DOHH2 (cell line): ENCODE results near the gene PAPPA2.

Experiments
- H3F3A ChIP-seq: fragments of 200-600 bp; sonication (generic), shearing (Covaris generic); 2 replicates; pipeline ENCODE4 v1.6.0; 2016; ENCODE audit warnings: antibody characterized with exemption, mild to moderate bottlenecking; ENCODE audit not compliant: control insufficient read depth, insufficient read depth
- H3K27ac ChIP-seq: fragments of 200-600 bp; sonication (generic); 2 replicates; pipeline ENCODE4 v1.5.1; 2014; ENCODE audit warnings: low read depth, mild to moderate bottlenecking, low read length, moderate library complexity
- H3K27me3 ChIP-seq: fragments of 200-600 bp; sonication (generic); 2 replicates; pipeline ENCODE4 v1.6.1; 2014; ENCODE audit warnings: mild to moderate bottlenecking, low read length, mixed read lengths; ENCODE audit not compliant: control insufficient read depth
- H3K36me3 ChIP-seq: fragments of 200-600 bp; sonication (generic); 2 replicates; pipeline ENCODE4 v1.6.1; 2014; ENCODE audit warnings: mild to moderate bottlenecking, low read length, moderate library complexity, mixed read lengths; ENCODE audit not compliant: control insufficient read depth
- H3K4me1 ChIP-seq: fragments of 200-600 bp; sonication (generic); 2 replicates; pipeline ENCODE4 v1.6.1; 2014; ENCODE audit warnings: mild to moderate bottlenecking, low read length, mixed read lengths; ENCODE audit not compliant: control insufficient read depth
- H3K4me2 ChIP-seq: fragments of 200-600 bp; sonication (generic); 2 replicates; pipeline ENCODE4 v1.6.0; 2014; ENCODE audit warnings: mild to moderate bottlenecking, low read length, moderate library complexity
- H3K4me3 ChIP-seq: fragments of 200-600 bp; sonication (generic); 2 replicates; pipeline ENCODE4 v1.5.1; 2014; ENCODE audit warnings: mild to moderate bottlenecking, low read length, mixed read lengths
- H3K79me2 ChIP-seq: fragments of 200-600 bp; sonication (generic); 2 replicates; pipeline ENCODE4 v1.6.1; 2014; ENCODE audit warnings: mild to moderate bottlenecking, low read length, mixed read lengths; ENCODE audit not compliant: control insufficient read depth
- H3K9me2 ChIP-seq: fragments of 200-600 bp; sonication (generic); replicated peaks from 2 replicates; pipeline ENCODE4 v1.6.1; 2014; ENCODE audit warnings: mild to moderate bottlenecking, low read length, mixed read lengths; ENCODE audit not compliant: control insufficient read depth
- H3K9me3 ChIP-seq: fragments of 200-600 bp; sonication (generic); 2 replicates; pipeline ENCODE4 v1.6.1; 2014; ENCODE audit warnings: antibody characterized with exemption, low read length, mixed read lengths; ENCODE audit not compliant: control insufficient read depth, insufficient read depth
- H4K20me1 ChIP-seq: fragments of 200-600 bp; sonication (generic); 2 replicates; pipeline ENCODE4 v1.6.0; 2014; ENCODE audit warnings: low read depth, mild to moderate bottlenecking, antibody characterized with exemption, low read length, moderate library complexity; ENCODE audit not compliant: control insufficient read depth, insufficient read depth
- EZH2phosphoT487 ChIP-seq: fragments of 200-600 bp; sonication (generic); IDR thresholded peaks from 2 replicates; pipeline ENCODE4 v1.6.1; 2017; ENCODE audit warnings: borderline replicate concordance, mild to moderate bottlenecking, antibody characterized with exemption, low read length, moderate library complexity, mixed read lengths
- TF ChIP-seq, protein P1 (sequence below): fragments of 200-600 bp; sonication (generic); IDR thresholded peaks from one replicate; pipeline ENCODE4 v1.5.1; 2014; ENCODE audit warnings: antibody characterized with exemption, mild to moderate bottlenecking, low read depth, low read length; ENCODE audit not compliant: poor library complexity, severe bottlenecking

PAPPA2 gene

DNA sequence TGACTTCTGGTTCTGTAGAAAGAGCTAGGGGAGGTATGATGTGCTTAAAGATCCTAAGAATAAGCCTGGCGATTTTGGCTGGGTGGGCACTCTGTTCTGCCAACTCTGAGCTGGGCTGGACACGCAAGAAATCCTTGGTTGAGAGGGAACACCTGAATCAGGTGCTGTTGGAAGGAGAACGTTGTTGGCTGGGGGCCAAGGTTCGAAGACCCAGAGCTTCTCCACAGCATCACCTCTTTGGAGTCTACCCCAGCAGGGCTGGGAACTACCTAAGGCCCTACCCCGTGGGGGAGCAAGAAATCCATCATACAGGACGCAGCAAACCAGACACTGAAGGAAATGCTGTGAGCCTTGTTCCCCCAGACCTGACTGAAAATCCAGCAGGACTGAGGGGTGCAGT lies 93.3 kb downstream of the PAPPA2 start:
- no peak overlapping the region for H3K4me3 ChIP-seq
- no peaks in the 10 kb centered on the region for H3K9me2 ChIP-seq
- no peaks in the 10 kb centered on the region for H3K9me3 ChIP-seq
- H4K20me1 ChIP-seq = no peaks in the 10 kb centered on the region
- no peak overlapping the region for H3K4me2 ChIP-seq
- H3K36me3 ChIP-seq = no peaks in the 10 kb centered on the region
- H3F3A ChIP-seq = no peaks in the 10 kb centered on the region
- no peak overlapping the region for H3K27ac ChIP-seq
- H3K4me1 ChIP-seq = no peaks in the 10 kb centered on the region
- peaks cover 11% of the 10 kb centered on the region for H3K27me3 ChIP-seq
- no peaks in the 10 kb centered on the region for H3K79me2 ChIP-seq
- TF ChIP-seq, protein P1, sequence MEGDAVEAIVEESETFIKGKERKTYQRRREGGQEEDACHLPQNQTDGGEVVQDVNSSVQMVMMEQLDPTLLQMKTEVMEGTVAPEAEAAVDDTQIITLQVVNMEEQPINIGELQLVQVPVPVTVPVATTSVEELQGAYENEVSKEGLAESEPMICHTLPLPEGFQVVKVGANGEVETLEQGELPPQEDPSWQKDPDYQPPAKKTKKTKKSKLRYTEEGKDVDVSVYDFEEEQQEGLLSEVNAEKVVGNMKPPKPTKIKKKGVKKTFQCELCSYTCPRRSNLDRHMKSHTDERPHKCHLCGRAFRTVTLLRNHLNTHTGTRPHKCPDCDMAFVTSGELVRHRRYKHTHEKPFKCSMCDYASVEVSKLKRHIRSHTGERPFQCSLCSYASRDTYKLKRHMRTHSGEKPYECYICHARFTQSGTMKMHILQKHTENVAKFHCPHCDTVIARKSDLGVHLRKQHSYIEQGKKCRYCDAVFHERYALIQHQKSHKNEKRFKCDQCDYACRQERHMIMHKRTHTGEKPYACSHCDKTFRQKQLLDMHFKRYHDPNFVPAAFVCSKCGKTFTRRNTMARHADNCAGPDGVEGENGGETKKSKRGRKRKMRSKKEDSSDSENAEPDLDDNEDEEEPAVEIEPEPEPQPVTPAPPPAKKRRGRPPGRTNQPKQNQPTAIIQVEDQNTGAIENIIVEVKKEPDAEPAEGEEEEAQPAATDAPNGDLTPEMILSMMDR = no peak
- no peak for TF ChIP-seq EZH2phosphoT487

DNA sequence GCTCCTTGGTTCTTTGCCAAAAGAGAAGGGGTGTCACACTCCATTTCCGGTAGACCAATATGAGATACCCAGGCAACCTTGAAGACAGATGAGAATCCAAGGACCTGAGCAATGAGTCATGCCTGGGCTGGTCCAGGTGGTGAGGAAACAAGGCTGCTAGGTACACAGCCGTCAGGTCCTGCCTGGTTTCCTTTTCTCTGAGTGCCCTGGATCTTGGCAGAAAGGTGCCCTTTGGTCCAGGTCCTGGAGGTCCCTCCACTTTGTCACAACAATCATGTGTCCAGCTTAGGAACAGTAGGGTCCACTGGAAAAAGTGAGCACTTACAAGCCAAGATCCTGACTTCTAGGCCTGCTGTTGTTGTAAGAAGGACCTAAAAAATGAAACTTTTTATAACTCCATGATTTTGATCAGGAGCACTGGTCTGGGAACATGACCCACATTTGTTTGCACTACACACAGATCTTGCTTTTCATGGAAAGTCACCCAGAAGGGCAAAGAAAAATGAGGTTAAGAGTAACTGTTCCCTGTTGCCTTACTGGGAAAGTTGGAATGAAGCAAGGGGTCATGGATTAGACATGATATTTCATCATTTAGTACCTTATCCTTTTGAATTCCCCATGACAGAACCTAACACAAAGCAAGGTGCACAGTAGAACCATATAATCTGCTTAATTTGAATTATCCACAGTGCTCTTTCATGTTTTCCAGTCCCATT lies 94.7 kb downstream of the PAPPA2 start:
- peaks cover 7% of the 10 kb centered on the region for H3K27me3 ChIP-seq
- H4K20me1 ChIP-seq = no peaks in the 10 kb centered on the region
- no peaks in the 10 kb centered on the region for H3K9me3 ChIP-seq
- H3K27ac ChIP-seq = no peak overlapping the region
- H3K4me3 ChIP-seq = no peak overlapping the region
- H3K9me2 ChIP-seq = no peaks in the 10 kb centered on the region
- H3K4me2 ChIP-seq = no peak overlapping the region
- no peaks in the 10 kb centered on the region for H3K79me2 ChIP-seq
- TF ChIP-seq, protein P1 = no peak
- TF ChIP-seq EZH2phosphoT487 = no peak
- H3K4me1 ChIP-seq = no peaks in the 10 kb centered on the region
- H3K36me3 ChIP-seq = no peaks in the 10 kb centered on the region
- H3F3A ChIP-seq = no peaks in the 10 kb centered on the region

DNA sequence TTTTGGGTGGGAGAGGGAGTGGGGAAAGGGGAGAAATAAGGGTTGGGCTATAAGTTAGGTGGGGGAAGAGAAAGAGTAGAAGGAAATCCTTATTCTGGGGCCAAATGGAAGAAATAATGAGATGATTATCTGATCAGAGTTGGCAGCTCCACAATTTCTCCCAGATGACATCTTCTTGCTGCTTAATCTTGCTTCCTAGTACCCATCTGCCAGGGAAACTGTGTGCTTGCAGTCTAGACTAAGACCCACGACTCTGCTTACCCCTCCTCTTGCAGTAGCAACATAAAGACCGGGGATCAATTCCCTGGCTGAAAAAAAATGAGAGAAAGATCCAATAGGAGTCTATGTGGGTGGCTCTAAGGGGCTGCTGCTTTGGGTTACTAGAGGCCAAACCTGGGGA lies 95.6 kb downstream of the PAPPA2 start:
- H3K9me2 ChIP-seq = no peaks in the 10 kb centered on the region
- no peak overlapping the region for H3K27ac ChIP-seq
- no peaks in the 10 kb centered on the region for H3K79me2 ChIP-seq
- no peaks in the 10 kb centered on the region for H3K36me3 ChIP-seq
- no peaks in the 10 kb centered on the region for H4K20me1 ChIP-seq
- H3K4me2 ChIP-seq = no peak overlapping the region
- H3K4me3 ChIP-seq = no peak overlapping the region
- H3F3A ChIP-seq = no peaks in the 10 kb centered on the region
- H3K9me3 ChIP-seq = no peaks in the 10 kb centered on the region
- no peak for TF ChIP-seq EZH2phosphoT487
- TF ChIP-seq, protein P1 = no peak
- H3K27me3 ChIP-seq = peaks cover 7% of the 10 kb centered on the region
- H3K4me1 ChIP-seq = no peaks in the 10 kb centered on the region
